GM21515 (cell line): ENCODE measurements around the gene KATNBL1.
"Not testable (repeated sequence)": the region's sequence is repeated elsewhere in the genome, so short reads cannot be mapped to it uniquely, and the experiment has no call there.

ENCODE experiments used
- ATAC-seq: cut with Tn5 transposase; IDR thresholded peaks from one replicate; pipeline ENCODE4 v1.9.1; 2021; ENCODE audit not compliant: unreplicated experiment

The KATNBL1 gene

GRCh38 chr15:34203936-34204335 lies 6.0 kb downstream of the KATNBL1 start:
- no peak for ATAC-seq

- ATAC-seq = no peak
These were observed 6.6 kb downstream of the KATNBL1 start for GRCh38 chr15:34203305-34203704.

- ATAC-seq = not testable (repeated sequence)
These were observed 16.6 kb downstream of the KATNBL1 start for GRCh38 chr15:34193272-34193671.

GRCh38 chr15:34188711-34189110 lies 21.2 kb downstream of the KATNBL1 start:
- no peak for ATAC-seq

GRCh38 chr15:34185666-34186065 lies 24.2 kb downstream of the KATNBL1 start:
- no peak for ATAC-seq

- ATAC-seq = no peak
These were observed 27.0 kb downstream of the KATNBL1 start for GRCh38 chr15:34182942-34183341.

- ATAC-seq = no peak
These were observed 30.7 kb downstream of the KATNBL1 start for GRCh38 chr15:34179234-34179633.

- not testable (repeated sequence) for ATAC-seq
These were observed 43.8 kb downstream of the KATNBL1 start for GRCh38 chr15:34165987-34166573.

GRCh38 chr15:34161329-34161963 lies 48.5 kb downstream of the KATNBL1 start:
- ATAC-seq = no peak

GRCh38 chr15:34160735-34161134 lies 49.2 kb downstream of the KATNBL1 start:
- no peak for ATAC-seq

- ATAC-seq = no peak
These were observed 51.5 kb downstream of the KATNBL1 start for GRCh38 chr15:34158355-34158754.

GRCh38 chr15:34155859-34156258 lies 54.0 kb downstream of the KATNBL1 start:
- no peak for ATAC-seq

GRCh38 chr15:34154725-34155204 lies 55.1 kb downstream of the KATNBL1 start:
- no peak for ATAC-seq

- ATAC-seq = no peak
These were observed 62.3 kb downstream of the KATNBL1 start for GRCh38 chr15:34147371-34148140.

- no peak for ATAC-seq
These were observed 76.4 kb downstream of the KATNBL1 start for GRCh38 chr15:34133511-34133910.

- no peak for ATAC-seq
These were observed 77.0 kb downstream of the KATNBL1 start for GRCh38 chr15:34132881-34133280.

GRCh38 chr15:34128898-34129297 lies 81.0 kb downstream of the KATNBL1 start:
- ATAC-seq = no peak

GRCh38 chr15:34126522-34126921 lies 83.4 kb downstream of the KATNBL1 start:
- ATAC-seq = no peak

GRCh38 chr15:34125945-34126344 lies 84.0 kb downstream of the KATNBL1 start:
- ATAC-seq = no peak

- no peak for ATAC-seq
These were observed 85.2 kb downstream of the KATNBL1 start for GRCh38 chr15:34124651-34125050.

GRCh38 chr15:34122771-34123183 lies 87.1 kb downstream of the KATNBL1 start:
- no peak for ATAC-seq

GRCh38 chr15:34121786-34122185 lies 88.1 kb downstream of the KATNBL1 start:
- not testable (repeated sequence) for ATAC-seq
